PC-9 (cell line): ENCODE data around the gene ACER2.

ENCODE experiments used
- CTCF ChIP-seq: fragments of 200-600 bp; sonication (generic); conservative IDR thresholded peaks from 2 replicates; pipeline ENCODE4 v1.6.1; 2017; ENCODE audit warnings: mixed run types, antibody characterized with exemption, mild to moderate bottlenecking, moderate library complexity
- EZH2 ChIP-seq: fragments of 200-600 bp; sonication (generic); IDR thresholded peaks from 2 replicates; pipeline ENCODE4 v1.8.0; 2017; ENCODE audit warnings: antibody characterized with exemption, low read depth

GRCh38 chr9:19473605-19474004, 64.8 kb downstream of the ACER2 start:
- no peak for TF ChIP-seq CTCF
- TF ChIP-seq EZH2: no peak
